PFSK-1 (cell line): ENCODE results near the gene BRIP1.

ENCODE experiments used
- FOXP2 ChIP-seq: optimal IDR thresholded peaks from 2 replicates; pipeline ENCODE3; 2011; ENCODE audit warnings: borderline replicate concordance, control low read depth, inconsistent platforms; ENCODE audit not compliant: insufficient read depth; ENCODE audit errors: extremely low read length, extremely low read depth
- POLR2AphosphoS5 ChIP-seq: IDR thresholded peaks from 2 replicates; pipeline ENCODE4 v1.6.1; 2012; ENCODE audit warnings: low read depth, mild to moderate bottlenecking, control low read depth, low read length, moderate library complexity
- SIN3A ChIP-seq: IDR thresholded peaks from 2 replicates; pipeline ENCODE4 v1.6.1; 2012; ENCODE audit warnings: mild to moderate bottlenecking, low read length, moderate library complexity, borderline replicate concordance; ENCODE audit not compliant: insufficient read depth
- TAF1 ChIP-seq: IDR thresholded peaks from 2 replicates; pipeline ENCODE4 v1.6.1; 2012; ENCODE audit warnings: low read length, control low read depth, borderline replicate concordance; ENCODE audit not compliant: insufficient read depth
- TF ChIP-seq, protein P1 (sequence below), 2 experiments: IDR thresholded peaks; 2 replicates each; pipeline versions ENCODE4 v1.6.1 to v1.8.0; 2011 to 2012; ENCODE audit warnings: low read depth in 2 of 2, low read length in 2 of 2, control low read depth in 1 of 2, inconsistent platforms in 1 of 2, mild to moderate bottlenecking in 1 of 2, moderate library complexity in 1 of 2; ENCODE audit not compliant: insufficient read depth in 1 of 2

DNA sequence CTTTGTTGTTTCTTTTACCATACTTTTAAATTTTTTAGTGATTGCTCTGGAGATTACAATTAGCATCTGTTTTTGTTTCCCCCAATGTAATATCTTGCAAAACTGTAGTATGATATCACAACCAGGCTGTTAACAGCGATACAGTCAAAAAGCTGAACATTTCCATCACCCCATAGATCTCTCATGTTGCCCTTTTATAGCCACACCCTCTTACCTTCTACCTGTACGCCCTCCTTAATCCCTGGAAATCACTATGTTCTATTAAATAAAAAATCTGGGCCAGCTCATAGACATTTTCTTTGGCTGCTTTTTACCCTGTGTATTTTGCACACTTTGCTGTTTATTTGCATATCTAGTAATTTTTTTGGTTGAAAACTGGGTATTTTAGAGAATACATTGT is 205.1 kb downstream of the BRIP1 start:
- TF ChIP-seq POLR2AphosphoS5 (no peak), SIN3A (no peak), TAF1 (no peak), FOXP2 (no peak)
- TF ChIP-seq, protein P1, sequence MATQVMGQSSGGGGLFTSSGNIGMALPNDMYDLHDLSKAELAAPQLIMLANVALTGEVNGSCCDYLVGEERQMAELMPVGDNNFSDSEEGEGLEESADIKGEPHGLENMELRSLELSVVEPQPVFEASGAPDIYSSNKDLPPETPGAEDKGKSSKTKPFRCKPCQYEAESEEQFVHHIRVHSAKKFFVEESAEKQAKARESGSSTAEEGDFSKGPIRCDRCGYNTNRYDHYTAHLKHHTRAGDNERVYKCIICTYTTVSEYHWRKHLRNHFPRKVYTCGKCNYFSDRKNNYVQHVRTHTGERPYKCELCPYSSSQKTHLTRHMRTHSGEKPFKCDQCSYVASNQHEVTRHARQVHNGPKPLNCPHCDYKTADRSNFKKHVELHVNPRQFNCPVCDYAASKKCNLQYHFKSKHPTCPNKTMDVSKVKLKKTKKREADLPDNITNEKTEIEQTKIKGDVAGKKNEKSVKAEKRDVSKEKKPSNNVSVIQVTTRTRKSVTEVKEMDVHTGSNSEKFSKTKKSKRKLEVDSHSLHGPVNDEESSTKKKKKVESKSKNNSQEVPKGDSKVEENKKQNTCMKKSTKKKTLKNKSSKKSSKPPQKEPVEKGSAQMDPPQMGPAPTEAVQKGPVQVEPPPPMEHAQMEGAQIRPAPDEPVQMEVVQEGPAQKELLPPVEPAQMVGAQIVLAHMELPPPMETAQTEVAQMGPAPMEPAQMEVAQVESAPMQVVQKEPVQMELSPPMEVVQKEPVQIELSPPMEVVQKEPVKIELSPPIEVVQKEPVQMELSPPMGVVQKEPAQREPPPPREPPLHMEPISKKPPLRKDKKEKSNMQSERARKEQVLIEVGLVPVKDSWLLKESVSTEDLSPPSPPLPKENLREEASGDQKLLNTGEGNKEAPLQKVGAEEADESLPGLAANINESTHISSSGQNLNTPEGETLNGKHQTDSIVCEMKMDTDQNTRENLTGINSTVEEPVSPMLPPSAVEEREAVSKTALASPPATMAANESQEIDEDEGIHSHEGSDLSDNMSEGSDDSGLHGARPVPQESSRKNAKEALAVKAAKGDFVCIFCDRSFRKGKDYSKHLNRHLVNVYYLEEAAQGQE (IDR thresholded peaks at IDR 0.05; ENCODE audit: insufficient read depth in 1 of 2, low read depth in 2 of 2, low read length in 2 of 2), result no peak
